KMS-11 (cell line): ENCODE results near the gene OR52B6.

ENCODE experiments used
- H2AFZ ChIP-seq: fragments of 200-600 bp; sonication (generic); 2 replicates; pipeline ENCODE4 v1.6.1; 2016; ENCODE audit warnings: antibody characterized with exemption, mixed run types, low read depth
- H3K27ac ChIP-seq: fragments of 200-600 bp; sonication (generic); 2 replicates; pipeline ENCODE4 v1.6.1; 2016; ENCODE audit warnings: mild to moderate bottlenecking, mixed run types
- H3K27me3 ChIP-seq: fragments of 200-600 bp; sonication (generic); 2 replicates; pipeline ENCODE4 v1.6.1; 2017; ENCODE audit warnings: mild to moderate bottlenecking, low read depth, mixed run types, moderate library complexity; ENCODE audit not compliant: insufficient read depth
- H3K36me3 ChIP-seq: fragments of 200-600 bp; sonication (generic); 2 replicates; pipeline ENCODE4 v1.6.1; 2017; ENCODE audit warnings: mild to moderate bottlenecking, mixed run types; ENCODE audit not compliant: insufficient read depth
- H3K4me1 ChIP-seq: fragments of 200-600 bp; sonication (generic); 2 replicates; pipeline ENCODE4 v1.6.1; 2016; ENCODE audit warnings: mild to moderate bottlenecking, low read depth, mixed run types; ENCODE audit not compliant: poor library complexity, severe bottlenecking
- H3K4me2 ChIP-seq: fragments of 200-600 bp; sonication (generic); 2 replicates; pipeline ENCODE4 v1.7.0; 2016; ENCODE audit warnings: mild to moderate bottlenecking, mixed run types
- H3K4me3 ChIP-seq: fragments of 200-600 bp; sonication (generic); IDR thresholded peaks from 2 replicates; pipeline ENCODE4 v1.6.1; 2017; ENCODE audit warnings: low read depth, low read length, mixed read lengths; ENCODE audit not compliant: insufficient read depth
- H3K79me2 ChIP-seq: fragments of 200-600 bp; sonication (generic); 2 replicates; pipeline ENCODE4 v1.6.1; 2016; ENCODE audit warnings: low read depth, mixed run types; ENCODE audit not compliant: insufficient read depth
- H3K9ac ChIP-seq: fragments of 200-600 bp; sonication (generic); 2 replicates; pipeline ENCODE4 v1.6.1; 2016; ENCODE audit warnings: mild to moderate bottlenecking, mixed run types
- H4K20me1 ChIP-seq: fragments of 200-600 bp; sonication (generic); 2 replicates; pipeline ENCODE4 v1.6.1; 2016; ENCODE audit warnings: mild to moderate bottlenecking, mixed run types; ENCODE audit not compliant: insufficient read depth
- TF ChIP-seq, protein P1 (sequence below): fragments of 200-600 bp; sonication (generic); conservative IDR thresholded peaks from 2 replicates; pipeline ENCODE4 v1.6.1; 2017; ENCODE audit warnings: low read depth, mild to moderate bottlenecking, antibody characterized with exemption, low read length, moderate library complexity, mixed read lengths

OR52B6 gene

DNA sequence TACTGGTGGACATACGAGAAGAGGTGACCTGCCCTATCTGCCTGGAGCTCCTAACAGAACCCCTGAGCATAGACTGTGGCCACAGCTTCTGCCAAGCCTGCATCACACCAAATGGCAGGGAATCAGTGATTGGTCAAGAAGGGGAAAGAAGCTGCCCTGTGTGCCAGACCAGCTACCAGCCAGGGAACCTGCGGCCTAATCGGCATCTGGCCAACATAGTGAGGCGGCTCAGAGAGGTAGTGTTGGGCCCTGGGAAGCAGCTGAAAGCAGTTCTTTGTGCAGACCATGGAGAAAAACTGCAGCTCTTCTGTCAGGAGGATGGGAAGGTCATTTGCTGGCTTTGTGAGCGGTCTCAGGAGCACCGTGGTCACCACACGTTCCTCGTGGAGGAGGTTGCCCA lies 22.6 kb downstream of the OR52B6 start:
- Histone ChIP-seq H3K79me2 (no peaks in the 10 kb centered on the region), H3K9ac (no peak overlapping the region), H3K4me2 (no peak overlapping the region), H2AFZ (no peak overlapping the region), H3K4me3 (no peak overlapping the region), H3K27ac (no peak overlapping the region), H4K20me1 (no peaks in the 10 kb centered on the region), H3K36me3 (no peaks in the 10 kb centered on the region), H3K4me1 (no peaks in the 10 kb centered on the region), H3K27me3 (no peaks in the 10 kb centered on the region)
- TF ChIP-seq, protein P1, sequence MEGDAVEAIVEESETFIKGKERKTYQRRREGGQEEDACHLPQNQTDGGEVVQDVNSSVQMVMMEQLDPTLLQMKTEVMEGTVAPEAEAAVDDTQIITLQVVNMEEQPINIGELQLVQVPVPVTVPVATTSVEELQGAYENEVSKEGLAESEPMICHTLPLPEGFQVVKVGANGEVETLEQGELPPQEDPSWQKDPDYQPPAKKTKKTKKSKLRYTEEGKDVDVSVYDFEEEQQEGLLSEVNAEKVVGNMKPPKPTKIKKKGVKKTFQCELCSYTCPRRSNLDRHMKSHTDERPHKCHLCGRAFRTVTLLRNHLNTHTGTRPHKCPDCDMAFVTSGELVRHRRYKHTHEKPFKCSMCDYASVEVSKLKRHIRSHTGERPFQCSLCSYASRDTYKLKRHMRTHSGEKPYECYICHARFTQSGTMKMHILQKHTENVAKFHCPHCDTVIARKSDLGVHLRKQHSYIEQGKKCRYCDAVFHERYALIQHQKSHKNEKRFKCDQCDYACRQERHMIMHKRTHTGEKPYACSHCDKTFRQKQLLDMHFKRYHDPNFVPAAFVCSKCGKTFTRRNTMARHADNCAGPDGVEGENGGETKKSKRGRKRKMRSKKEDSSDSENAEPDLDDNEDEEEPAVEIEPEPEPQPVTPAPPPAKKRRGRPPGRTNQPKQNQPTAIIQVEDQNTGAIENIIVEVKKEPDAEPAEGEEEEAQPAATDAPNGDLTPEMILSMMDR = no peak

- H3K4me2 ChIP-seq = no peak overlapping the region
- TF ChIP-seq, protein P1 = no peak
- no peaks in the 10 kb centered on the region for H3K79me2 ChIP-seq
Measured at GRCh38 chr11:5604896-5605295, 24.2 kb downstream of the OR52B6 start.

DNA sequence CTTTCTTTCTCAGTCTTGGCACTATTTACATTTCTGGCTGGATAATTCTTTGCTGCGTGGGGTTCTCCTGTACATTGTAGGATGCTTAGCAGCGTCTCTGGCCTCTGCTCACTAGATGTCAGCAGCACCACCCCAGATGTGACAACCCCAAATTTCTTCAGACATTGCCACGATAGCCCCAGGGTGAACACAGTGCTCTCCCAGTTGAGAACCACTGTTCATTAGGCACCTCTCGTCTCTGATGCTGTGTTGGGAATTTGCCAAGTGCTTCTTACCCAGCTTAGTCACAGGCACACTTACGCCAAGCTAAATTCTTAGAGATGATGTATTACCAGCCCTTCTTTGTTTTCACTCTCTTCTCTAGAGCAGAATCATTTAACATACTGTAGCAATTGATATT lies 25.2 kb downstream of the OR52B6 start:
- no peaks in the 10 kb centered on the region for H3K36me3 ChIP-seq
- no peak overlapping the region for H3K9ac ChIP-seq
- no peaks in the 10 kb centered on the region for H3K4me1 ChIP-seq
- H3K79me2 ChIP-seq = no peaks in the 10 kb centered on the region
- H3K4me3 ChIP-seq = no peak overlapping the region
- H3K27ac ChIP-seq = no peak overlapping the region
- no peaks in the 10 kb centered on the region for H4K20me1 ChIP-seq
- no peaks in the 10 kb centered on the region for H3K27me3 ChIP-seq
- TF ChIP-seq, protein P1 = no peak
- no peak overlapping the region for H3K4me2 ChIP-seq
- no peak overlapping the region for H2AFZ ChIP-seq

More at GRCh38 chr11:5604896-5605295, 24.2 kb downstream of the OR52B6 start:
- Histone ChIP-seq H2AFZ (no peak overlapping the region), H3K4me3 (no peak overlapping the region), H3K4me1 (no peaks in the 10 kb centered on the region), H3K9ac (no peak overlapping the region), H3K36me3 (no peaks in the 10 kb centered on the region), H3K27me3 (no peaks in the 10 kb centered on the region), H3K27ac (no peak overlapping the region), H4K20me1 (no peaks in the 10 kb centered on the region)

DNA sequence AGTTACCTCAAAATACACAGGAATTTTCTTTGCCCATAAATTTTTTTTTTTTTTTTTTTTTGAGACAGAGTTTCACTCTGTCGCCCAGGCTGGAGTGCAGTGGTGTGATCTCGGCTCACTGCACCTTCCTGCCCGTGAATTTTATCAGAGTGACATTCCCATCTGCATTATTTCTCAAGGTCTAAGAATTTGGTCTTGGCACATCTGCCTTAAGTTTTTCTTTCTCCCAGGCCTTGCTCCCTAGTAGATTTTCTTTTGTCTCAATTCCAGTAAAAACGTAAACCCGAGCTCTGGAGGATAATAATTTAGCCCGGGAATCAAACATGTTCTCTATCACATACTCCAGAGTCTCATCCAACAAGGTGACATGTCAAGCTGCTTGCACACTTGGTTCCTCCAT lies 28.1 kb downstream of the OR52B6 start:
- Histone ChIP-seq H3K36me3 (no peaks in the 10 kb centered on the region), H3K4me3 (no peak overlapping the region), H3K27me3 (no peaks in the 10 kb centered on the region), H3K4me1 (no peaks in the 10 kb centered on the region), H3K27ac (no peak overlapping the region), H4K20me1 (no peaks in the 10 kb centered on the region), H3K4me2 (no peak overlapping the region), H2AFZ (no peak overlapping the region), H3K9ac (no peak overlapping the region), H3K79me2 (no peaks in the 10 kb centered on the region)
- TF ChIP-seq, protein P1 = no peak
